Measurements from ENCODE around the gene SHB.

DNA sequence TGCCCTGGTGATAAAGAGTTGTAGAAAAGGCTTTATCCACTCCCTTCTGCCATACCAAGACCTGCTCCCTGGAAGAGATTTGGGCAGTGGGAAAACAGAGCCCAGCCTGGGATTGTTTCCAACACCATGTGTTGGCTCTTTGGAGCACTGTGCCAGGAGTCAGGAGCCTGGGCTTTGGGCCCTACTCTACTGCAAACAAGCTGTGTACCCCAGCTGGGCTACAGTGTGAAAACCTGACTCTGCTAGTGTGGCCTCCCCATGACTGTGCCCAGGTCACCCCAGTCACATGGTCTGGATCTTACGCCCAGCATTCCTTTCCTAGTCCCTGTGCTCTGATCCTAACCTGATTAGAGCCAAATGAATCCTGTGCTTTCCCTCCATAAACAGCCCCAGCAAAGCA lies 39.3 kb upstream of the SHB start:
- TF ChIP-seq POLR2AphosphoS5 (IDR thresholded peaks at IDR 0.05; ENCODE audit: insufficient read depth, low read depth, low read length), result no peak
- TF ChIP-seq, protein P1, sequence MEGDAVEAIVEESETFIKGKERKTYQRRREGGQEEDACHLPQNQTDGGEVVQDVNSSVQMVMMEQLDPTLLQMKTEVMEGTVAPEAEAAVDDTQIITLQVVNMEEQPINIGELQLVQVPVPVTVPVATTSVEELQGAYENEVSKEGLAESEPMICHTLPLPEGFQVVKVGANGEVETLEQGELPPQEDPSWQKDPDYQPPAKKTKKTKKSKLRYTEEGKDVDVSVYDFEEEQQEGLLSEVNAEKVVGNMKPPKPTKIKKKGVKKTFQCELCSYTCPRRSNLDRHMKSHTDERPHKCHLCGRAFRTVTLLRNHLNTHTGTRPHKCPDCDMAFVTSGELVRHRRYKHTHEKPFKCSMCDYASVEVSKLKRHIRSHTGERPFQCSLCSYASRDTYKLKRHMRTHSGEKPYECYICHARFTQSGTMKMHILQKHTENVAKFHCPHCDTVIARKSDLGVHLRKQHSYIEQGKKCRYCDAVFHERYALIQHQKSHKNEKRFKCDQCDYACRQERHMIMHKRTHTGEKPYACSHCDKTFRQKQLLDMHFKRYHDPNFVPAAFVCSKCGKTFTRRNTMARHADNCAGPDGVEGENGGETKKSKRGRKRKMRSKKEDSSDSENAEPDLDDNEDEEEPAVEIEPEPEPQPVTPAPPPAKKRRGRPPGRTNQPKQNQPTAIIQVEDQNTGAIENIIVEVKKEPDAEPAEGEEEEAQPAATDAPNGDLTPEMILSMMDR (IDR thresholded peaks at IDR 0.05; ENCODE audit: extremely low read depth in 1 of 2, insufficient read depth in 1 of 2, low read depth in 1 of 2, low read length in 2 of 2), result no peak
- no peak for TF ChIP-seq FOS (IDR thresholded peaks at IDR 0.05; ENCODE audit: borderline replicate concordance, insufficient read depth, low read length)

All from endothelial cell of umbilical vein (primary cell).